ENCODE measurements around the gene GLRX3. TPM values are rescaled to one million over a fixed set of nuclear protein-coding genes. Genes with fewer than 3 reads are reported as not detected.

Gene GLRX3
- total RNA-seq, 1 experiment from 2014 or later: 177 TPM

DNA sequence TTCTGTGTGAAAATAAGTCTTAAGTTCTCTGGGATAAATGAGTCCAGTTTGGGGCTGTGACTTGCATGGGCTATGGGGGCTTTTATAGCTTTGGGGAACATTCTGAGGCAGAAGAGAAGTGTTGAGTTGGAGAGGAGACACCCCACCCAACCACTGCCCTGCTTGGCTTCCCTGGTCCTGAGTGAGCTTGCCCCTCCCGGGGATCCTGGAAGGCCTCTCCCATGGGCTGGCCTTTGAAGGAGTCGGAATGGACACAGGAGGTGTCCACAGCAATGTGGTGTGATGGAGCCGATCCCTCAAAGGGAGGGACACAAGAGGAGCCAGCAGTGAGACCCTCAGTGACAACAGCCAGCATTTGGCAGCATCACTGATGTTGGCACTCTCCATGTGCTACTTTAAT is 89.8 kb downstream of the GLRX3 start:
- ChIA-PET CTCF (interaction anchor here (1.9 kb wide), 1 partner anchor 28 kb away, joined by 5 read pairs; no protein-coding TSS in a partner anchor), POLR2A (no interaction called here)
- DNase-seq (ENCODE audit: unreplicated experiment): no peak
- no peaks in the 10 kb centered on the region for H3K36me3 Mint-ChIP-seq (ENCODE audit: insufficient read depth, unreplicated experiment)
- no TSS peak for BruUV-seq (replicated peaks)
- H3K4me3 Mint-ChIP-seq (ENCODE audit: unreplicated experiment): no peak overlapping the region
- H3K9me3 Mint-ChIP-seq (ENCODE audit: unreplicated experiment): peaks cover 6% of the 10 kb centered on the region
- intact Hi-C loops (cut with micrococcal nuclease): no loop called here
- H3K4me1 Mint-ChIP-seq (ENCODE audit: insufficient read depth, unreplicated experiment): no peaks in the 10 kb centered on the region
- peaks cover 10% of the 10 kb centered on the region for H3K27me3 Mint-ChIP-seq (ENCODE audit: insufficient read depth, unreplicated experiment)
- H3K27ac Mint-ChIP-seq (ENCODE audit: low read depth, unreplicated experiment): no peak overlapping the region
- TF ChIP-seq, protein P1, sequence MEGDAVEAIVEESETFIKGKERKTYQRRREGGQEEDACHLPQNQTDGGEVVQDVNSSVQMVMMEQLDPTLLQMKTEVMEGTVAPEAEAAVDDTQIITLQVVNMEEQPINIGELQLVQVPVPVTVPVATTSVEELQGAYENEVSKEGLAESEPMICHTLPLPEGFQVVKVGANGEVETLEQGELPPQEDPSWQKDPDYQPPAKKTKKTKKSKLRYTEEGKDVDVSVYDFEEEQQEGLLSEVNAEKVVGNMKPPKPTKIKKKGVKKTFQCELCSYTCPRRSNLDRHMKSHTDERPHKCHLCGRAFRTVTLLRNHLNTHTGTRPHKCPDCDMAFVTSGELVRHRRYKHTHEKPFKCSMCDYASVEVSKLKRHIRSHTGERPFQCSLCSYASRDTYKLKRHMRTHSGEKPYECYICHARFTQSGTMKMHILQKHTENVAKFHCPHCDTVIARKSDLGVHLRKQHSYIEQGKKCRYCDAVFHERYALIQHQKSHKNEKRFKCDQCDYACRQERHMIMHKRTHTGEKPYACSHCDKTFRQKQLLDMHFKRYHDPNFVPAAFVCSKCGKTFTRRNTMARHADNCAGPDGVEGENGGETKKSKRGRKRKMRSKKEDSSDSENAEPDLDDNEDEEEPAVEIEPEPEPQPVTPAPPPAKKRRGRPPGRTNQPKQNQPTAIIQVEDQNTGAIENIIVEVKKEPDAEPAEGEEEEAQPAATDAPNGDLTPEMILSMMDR (IDR thresholded peaks at IDR 0.05; ENCODE audit: unreplicated experiment): no peak

DNA sequence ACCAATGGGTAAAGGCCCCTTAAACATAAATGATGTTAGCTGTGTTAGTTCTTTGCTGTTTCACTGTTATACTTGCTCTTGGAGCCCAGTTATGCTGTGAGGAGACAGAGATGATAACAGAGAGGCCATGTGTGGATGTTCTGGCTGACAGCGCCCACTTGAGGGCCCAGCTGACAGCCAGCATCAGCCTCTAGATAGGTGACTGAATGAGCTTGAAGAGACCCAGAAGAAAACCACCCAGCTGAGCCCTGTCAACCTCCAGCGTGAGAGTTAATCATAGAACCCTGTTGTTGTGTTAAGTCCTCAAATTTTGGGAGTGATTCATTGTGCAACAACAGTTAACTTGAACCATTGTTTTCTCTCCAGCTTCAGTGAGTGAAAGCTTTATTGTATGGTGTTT is 91.7 kb downstream of the GLRX3 start:
- CTCF ChIA-PET: no interaction called here
- POLR2A ChIA-PET: no interaction called here
- Mint-ChIP-seq H3K4me1 (ENCODE audit: insufficient read depth, unreplicated experiment) (no peaks in the 10 kb centered on the region), H3K4me3 (ENCODE audit: unreplicated experiment) (no peak overlapping the region), H3K9me3 (ENCODE audit: unreplicated experiment) (peaks cover 6% of the 10 kb centered on the region), H3K27ac (ENCODE audit: low read depth, unreplicated experiment) (no peak overlapping the region), H3K27me3 (ENCODE audit: insufficient read depth, unreplicated experiment) (peaks cover 10% of the 10 kb centered on the region), H3K36me3 (ENCODE audit: insufficient read depth, unreplicated experiment) (peaks cover 6% of the 10 kb centered on the region)
- no TSS peak for BruUV-seq (replicated peaks)
- intact Hi-C loops (cut with micrococcal nuclease): no loop called here
- TF ChIP-seq, protein P1 (IDR thresholded peaks at IDR 0.05; ENCODE audit: unreplicated experiment): no peak
- DNase-seq (ENCODE audit: unreplicated experiment): no peak

Other genes starting within 250 kb of the GLRX3 start
- gene EBF3, start 172.1 kb upstream of the GLRX3 start, total RNA-seq (2022): not detected in 2 replicates
- 2.9 and 4.9 TPM in 2 replicates for gene C10orf143, start 25.6 kb upstream of the GLRX3 start, total RNA-seq (2022)

All from MCF 10A (cell line).